ENCODE results near the gene PAX3.

PAX3 gene

DNA sequence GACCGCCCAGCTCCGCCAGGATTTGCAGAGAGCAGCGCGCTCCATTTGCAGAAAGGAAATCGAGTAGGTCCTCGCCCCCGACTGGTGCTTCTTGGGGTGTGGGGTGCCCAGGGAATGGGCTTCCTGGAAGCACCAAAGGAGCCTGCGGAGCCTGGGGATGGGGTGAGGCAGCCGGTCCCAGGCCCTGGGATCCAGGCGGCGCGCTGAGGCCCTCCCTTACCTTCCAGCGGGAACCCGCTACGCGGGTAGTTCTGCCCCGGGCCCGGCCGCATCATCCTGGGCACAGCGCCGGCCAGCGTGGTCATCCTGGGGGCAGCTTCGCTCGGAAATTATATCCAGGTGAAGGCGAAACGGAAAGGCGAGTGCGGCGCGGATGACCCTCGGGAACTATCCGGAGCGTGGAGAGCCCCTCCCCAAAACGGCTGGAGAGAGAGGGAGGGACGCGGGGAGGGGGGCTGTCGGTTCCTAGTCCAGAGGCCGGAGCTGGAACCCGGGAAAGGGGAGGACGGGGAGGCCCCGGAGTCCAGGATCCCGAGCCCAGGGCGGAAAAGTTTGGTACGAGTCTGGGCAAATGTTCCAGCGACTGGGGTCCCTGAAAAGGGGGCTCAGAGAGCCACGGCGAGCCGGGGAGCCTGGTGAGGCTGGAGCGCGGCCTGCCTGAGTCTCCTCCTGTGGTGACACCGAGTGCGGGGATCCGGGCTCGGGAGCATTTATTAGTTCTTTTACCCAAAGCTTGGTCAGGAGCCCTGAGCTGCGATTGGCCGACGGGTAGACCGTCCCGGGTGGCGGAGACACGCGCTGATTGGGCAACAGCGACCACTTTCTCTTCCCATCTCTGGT, at the start of gene PAX3:
PAX3 (minus strand) TSS at position 688 of the 840 bp plus-strand sequence; CDS start at position 305, 383 bp downstream.
- H3K4me1 ChIP-seq (ENCODE audit: control insufficient read depth, insufficient read depth, low read length), result peaks cover 2% of the 10 kb centered on the region; the same call in 1 of the 2 replicates
- H3K9me3 ChIP-seq (ENCODE audit: control insufficient read depth, insufficient read depth, low read length), result no peaks in the 10 kb centered on the region
- WGBS (ENCODE audit: insufficient coverage, insufficient read length), result no CpG with 5 or more reads among the region's 63 CpGs
- no peak for DNase-seq (ENCODE audit: low read depth, low spot score)
- peaks cover 99% of the 10 kb centered on the region for H3K27me3 ChIP-seq (ENCODE audit: control insufficient read depth, insufficient read depth, low read length)
- H3K36me3 ChIP-seq (ENCODE audit: control insufficient read depth, insufficient read depth, low read length), result no peaks in the 10 kb centered on the region
- no peak within 1 kb of the TSS for H3K4me3 ChIP-seq (ENCODE audit: low read length)
- no peak within 1 kb of the TSS for H3K27ac ChIP-seq (ENCODE audit: low read length)

DNA sequence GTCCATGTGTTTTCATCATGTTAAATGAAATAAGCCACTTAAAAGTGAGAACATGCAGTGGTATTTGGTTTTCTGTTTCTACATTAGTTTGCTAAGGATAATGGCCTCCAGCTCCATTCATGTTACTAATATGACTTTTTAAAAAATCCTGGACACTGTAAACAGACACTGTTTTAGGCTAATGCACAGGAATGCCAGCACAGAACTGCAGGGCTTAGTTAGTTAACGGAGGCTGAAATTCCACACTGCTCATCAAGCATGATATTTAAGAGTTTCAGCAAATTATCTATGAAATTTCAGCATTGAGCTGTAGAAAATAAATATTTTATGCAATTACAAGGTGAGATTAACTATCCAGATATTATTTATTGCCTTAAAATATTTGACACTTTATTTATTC, 42.5 kb upstream of the PAX3 start:
- no CpG with 5 or more reads among the region's 1 CpG for WGBS (ENCODE audit: insufficient coverage, insufficient read length)
- Histone ChIP-seq H3K9me3 (ENCODE audit: control insufficient read depth, insufficient read depth, low read length) (no peaks in the 10 kb centered on the region), H3K4me1 (ENCODE audit: control insufficient read depth, insufficient read depth, low read length) (no peaks in the 10 kb centered on the region), H3K36me3 (ENCODE audit: control insufficient read depth, insufficient read depth, low read length) (no peaks in the 10 kb centered on the region), H3K4me3 (ENCODE audit: low read length) (no peak overlapping the region), H3K27ac (ENCODE audit: low read length) (no peak overlapping the region), H3K27me3 (ENCODE audit: control insufficient read depth, insufficient read depth, low read length) (no peaks in the 10 kb centered on the region)
- no peak for DNase-seq (ENCODE audit: low read depth, low spot score)

DNA sequence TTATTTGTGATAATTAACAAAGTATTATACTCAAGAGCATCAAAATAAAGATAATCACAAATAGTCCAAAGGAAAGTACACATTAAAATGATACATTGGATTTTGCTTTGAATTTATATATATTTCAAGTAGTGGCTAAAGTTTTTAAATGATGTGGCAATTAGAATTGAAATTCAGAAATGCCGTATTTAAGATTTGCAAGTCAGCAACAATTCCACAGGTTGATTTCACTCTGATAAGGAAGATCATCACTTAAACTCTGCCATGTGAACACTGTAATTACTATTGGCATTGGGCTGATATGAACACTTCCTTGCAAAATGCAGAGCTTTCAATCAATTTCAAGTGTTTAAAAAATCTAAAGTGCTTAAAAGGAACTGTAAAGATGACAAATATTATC, 39.6 kb upstream of the PAX3 start:
- Histone ChIP-seq H3K4me3 (ENCODE audit: low read length) (no peak overlapping the region), H3K27ac (ENCODE audit: low read length) (no peak overlapping the region), H3K9me3 (ENCODE audit: control insufficient read depth, insufficient read depth, low read length) (no peaks in the 10 kb centered on the region), H3K4me1 (ENCODE audit: control insufficient read depth, insufficient read depth, low read length) (no peaks in the 10 kb centered on the region), H3K36me3 (ENCODE audit: control insufficient read depth, insufficient read depth, low read length) (no peaks in the 10 kb centered on the region), H3K27me3 (ENCODE audit: control insufficient read depth, insufficient read depth, low read length) (no peaks in the 10 kb centered on the region)
- no peak for DNase-seq (ENCODE audit: low read depth, low spot score)
- no CpG with 5 or more reads among the region's 1 CpG for WGBS (ENCODE audit: insufficient coverage, insufficient read length)

DNA sequence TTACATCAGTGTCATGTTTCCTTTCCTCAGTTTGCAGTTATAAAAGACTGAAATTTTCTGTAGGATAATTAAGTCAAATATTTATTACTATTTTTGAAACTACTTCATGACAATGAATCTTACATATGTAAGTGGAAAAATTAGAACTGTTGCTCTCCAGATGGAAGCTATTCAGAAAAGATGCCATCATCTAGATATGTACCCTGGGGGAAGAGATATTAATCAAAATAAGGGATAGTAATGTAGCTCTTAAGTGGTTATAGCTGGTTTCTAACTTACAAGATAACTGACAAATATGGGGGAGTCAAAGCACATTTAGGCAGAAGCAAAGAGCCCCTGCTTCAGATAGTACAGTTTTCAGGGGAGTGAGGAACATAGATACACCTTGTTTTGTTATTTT, 38.1 kb upstream of the PAX3 start:
- Histone ChIP-seq H3K9me3 (ENCODE audit: control insufficient read depth, insufficient read depth, low read length) (no peaks in the 10 kb centered on the region), H3K27me3 (ENCODE audit: control insufficient read depth, insufficient read depth, low read length) (no peaks in the 10 kb centered on the region), H3K36me3 (ENCODE audit: control insufficient read depth, insufficient read depth, low read length) (no peaks in the 10 kb centered on the region), H3K27ac (ENCODE audit: low read length) (no peak overlapping the region), H3K4me1 (ENCODE audit: control insufficient read depth, insufficient read depth, low read length) (no peaks in the 10 kb centered on the region), H3K4me3 (ENCODE audit: low read length) (no peak overlapping the region)
- no peak for DNase-seq (ENCODE audit: low read depth, low spot score)

DNA sequence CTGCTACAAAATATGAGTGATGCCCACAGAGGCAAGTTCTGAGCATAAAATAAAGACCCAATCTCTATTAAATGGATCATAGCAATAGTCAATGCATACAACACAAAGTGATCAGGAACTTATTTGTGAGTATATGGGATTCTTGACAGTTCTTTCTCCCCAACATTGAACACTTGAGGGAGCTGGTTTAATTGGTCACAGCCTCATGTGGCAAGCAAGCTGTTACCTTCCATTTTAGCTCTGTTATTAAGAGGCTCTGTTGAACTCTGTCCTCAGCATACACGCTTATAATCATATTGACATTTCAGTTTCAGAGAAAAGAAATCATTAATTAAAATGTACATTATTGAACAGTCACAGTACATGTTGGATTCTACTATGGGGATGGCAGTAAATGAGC, 37.6 kb upstream of the PAX3 start:
- DNase-seq (ENCODE audit: low read depth, low spot score), result no peak
- Histone ChIP-seq H3K4me3 (ENCODE audit: low read length) (no peak overlapping the region), H3K4me1 (ENCODE audit: control insufficient read depth, insufficient read depth, low read length) (no peaks in the 10 kb centered on the region), H3K27me3 (ENCODE audit: control insufficient read depth, insufficient read depth, low read length) (no peaks in the 10 kb centered on the region), H3K9me3 (ENCODE audit: control insufficient read depth, insufficient read depth, low read length) (no peaks in the 10 kb centered on the region), H3K36me3 (ENCODE audit: control insufficient read depth, insufficient read depth, low read length) (no peaks in the 10 kb centered on the region), H3K27ac (ENCODE audit: low read length) (no peak overlapping the region)
- WGBS (ENCODE audit: insufficient coverage, insufficient read length), result no CpG with 5 or more reads among the region's 1 CpG

DNA sequence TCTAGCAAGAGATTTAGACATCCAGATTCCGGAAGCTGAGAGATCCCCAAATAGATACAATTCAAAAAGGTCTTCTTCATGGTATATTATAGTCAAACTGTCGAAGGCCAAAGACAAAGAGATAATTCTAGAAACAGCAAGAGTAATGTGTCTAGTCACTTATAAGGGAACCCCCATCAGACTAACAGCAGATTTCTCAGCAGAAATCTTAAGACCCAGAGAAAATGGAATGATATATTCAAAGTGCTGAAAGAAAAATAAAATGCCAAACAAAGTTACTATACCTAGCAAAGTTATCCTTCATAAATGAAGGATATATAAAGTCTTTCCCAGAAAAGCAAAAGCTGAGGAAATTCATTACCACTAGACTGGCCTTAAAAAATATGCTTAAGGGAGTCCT, 36.1 kb upstream of the PAX3 start:
- DNase-seq (ENCODE audit: low read depth, low spot score), result no peak
- Histone ChIP-seq H3K4me1 (ENCODE audit: control insufficient read depth, insufficient read depth, low read length) (no peaks in the 10 kb centered on the region), H3K27ac (ENCODE audit: low read length) (no peak overlapping the region), H3K36me3 (ENCODE audit: control insufficient read depth, insufficient read depth, low read length) (no peaks in the 10 kb centered on the region), H3K9me3 (ENCODE audit: control insufficient read depth, insufficient read depth, low read length) (no peaks in the 10 kb centered on the region), H3K4me3 (ENCODE audit: low read length) (no peak overlapping the region), H3K27me3 (ENCODE audit: control insufficient read depth, insufficient read depth, low read length) (no peaks in the 10 kb centered on the region)
- no CpG with 5 or more reads among the region's 2 CpGs for WGBS (ENCODE audit: insufficient coverage, insufficient read length)

DNA sequence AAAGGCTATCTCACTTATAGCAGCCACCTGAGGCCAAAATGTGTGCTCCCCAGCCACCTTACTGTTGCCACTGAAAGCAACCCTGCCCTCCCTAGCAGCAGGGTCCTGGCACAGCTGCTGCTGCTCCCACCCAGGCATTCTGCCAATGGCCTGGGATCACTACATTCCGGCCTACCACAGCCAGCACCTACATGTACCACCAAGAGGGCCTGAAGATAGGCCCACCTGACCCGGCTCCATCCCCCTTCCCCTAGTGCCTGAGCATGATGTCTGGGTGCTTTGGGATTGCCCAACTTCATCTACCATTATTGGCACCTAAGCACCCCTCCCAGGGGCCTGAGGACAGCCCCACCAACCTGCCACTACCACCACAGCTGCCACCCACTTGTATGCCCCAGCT, 34.6 kb upstream of the PAX3 start:
- no peaks in the 10 kb centered on the region for H3K4me1 ChIP-seq (ENCODE audit: control insufficient read depth, insufficient read depth, low read length)
- no peak for DNase-seq (ENCODE audit: low read depth, low spot score)
- no peaks in the 10 kb centered on the region for H3K27me3 ChIP-seq (ENCODE audit: control insufficient read depth, insufficient read depth, low read length)
- H3K36me3 ChIP-seq (ENCODE audit: control insufficient read depth, insufficient read depth, low read length), result no peaks in the 10 kb centered on the region
- no peak overlapping the region for H3K4me3 ChIP-seq (ENCODE audit: low read length)
- H3K27ac ChIP-seq (ENCODE audit: low read length), result no peak overlapping the region
- H3K9me3 ChIP-seq (ENCODE audit: control insufficient read depth, insufficient read depth, low read length), result no peaks in the 10 kb centered on the region
- WGBS (ENCODE audit: insufficient coverage, insufficient read length), result no CpG with 5 or more reads among the region's 2 CpGs

DNA sequence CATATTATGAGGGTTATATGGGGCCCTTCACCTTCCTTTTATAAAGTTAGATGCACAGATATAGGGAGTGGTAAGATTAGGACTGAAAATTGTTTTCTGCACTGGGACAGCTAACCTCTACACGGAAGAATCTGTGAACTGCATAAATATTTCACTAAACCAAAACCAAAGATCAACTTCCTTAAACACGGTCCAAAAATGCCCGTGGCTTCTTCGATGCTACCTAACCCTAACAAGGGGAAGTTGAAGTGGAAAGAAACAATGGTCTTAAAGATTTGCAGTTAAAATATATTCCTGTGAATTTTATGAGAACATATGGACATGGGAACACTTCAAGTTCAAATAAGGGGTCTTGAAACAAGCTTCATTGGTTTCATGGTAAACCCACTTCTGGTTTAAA, 33.3 kb upstream of the PAX3 start:
- no peaks in the 10 kb centered on the region for H3K36me3 ChIP-seq (ENCODE audit: control insufficient read depth, insufficient read depth, low read length)
- H3K27me3 ChIP-seq (ENCODE audit: control insufficient read depth, insufficient read depth, low read length), result no peaks in the 10 kb centered on the region
- no peak overlapping the region for H3K27ac ChIP-seq (ENCODE audit: low read length)
- no CpG with 5 or more reads among the region's 4 CpGs for WGBS (ENCODE audit: insufficient coverage, insufficient read length)
- H3K9me3 ChIP-seq (ENCODE audit: control insufficient read depth, insufficient read depth, low read length), result no peaks in the 10 kb centered on the region
- no peak for DNase-seq (ENCODE audit: low read depth, low spot score)
- no peaks in the 10 kb centered on the region for H3K4me1 ChIP-seq (ENCODE audit: control insufficient read depth, insufficient read depth, low read length)
- no peak overlapping the region for H3K4me3 ChIP-seq (ENCODE audit: low read length)

DNA sequence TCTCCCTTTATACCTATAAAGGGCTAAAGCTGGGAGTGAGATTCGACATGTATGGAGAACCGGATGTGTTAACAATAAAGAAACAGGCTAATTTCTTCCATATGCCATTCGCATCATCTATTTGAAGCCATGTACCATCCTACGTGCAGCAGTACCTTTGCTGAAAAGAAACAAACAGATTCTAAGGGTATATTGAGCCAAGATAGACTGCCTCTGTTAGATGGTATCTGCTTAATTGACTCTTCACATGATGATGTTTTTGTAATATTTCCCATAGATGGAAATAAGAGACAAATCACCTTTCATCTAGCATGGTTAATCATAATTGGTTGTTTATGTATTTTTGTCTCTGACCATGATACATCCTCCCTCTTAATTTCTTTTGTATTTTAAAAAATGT, 32.1 kb upstream of the PAX3 start:
- no peak overlapping the region for H3K27ac ChIP-seq (ENCODE audit: low read length)
- H3K4me3 ChIP-seq (ENCODE audit: low read length), result no peak overlapping the region
- no peaks in the 10 kb centered on the region for H3K27me3 ChIP-seq (ENCODE audit: control insufficient read depth, insufficient read depth, low read length)
- H3K36me3 ChIP-seq (ENCODE audit: control insufficient read depth, insufficient read depth, low read length), result no peaks in the 10 kb centered on the region
- no peak for DNase-seq (ENCODE audit: low read depth, low spot score)
- no peaks in the 10 kb centered on the region for H3K9me3 ChIP-seq (ENCODE audit: control insufficient read depth, insufficient read depth, low read length)
- H3K4me1 ChIP-seq (ENCODE audit: control insufficient read depth, insufficient read depth, low read length), result no peaks in the 10 kb centered on the region
- no CpG with 5 or more reads among the region's 4 CpGs for WGBS (ENCODE audit: insufficient coverage, insufficient read length)

DNA sequence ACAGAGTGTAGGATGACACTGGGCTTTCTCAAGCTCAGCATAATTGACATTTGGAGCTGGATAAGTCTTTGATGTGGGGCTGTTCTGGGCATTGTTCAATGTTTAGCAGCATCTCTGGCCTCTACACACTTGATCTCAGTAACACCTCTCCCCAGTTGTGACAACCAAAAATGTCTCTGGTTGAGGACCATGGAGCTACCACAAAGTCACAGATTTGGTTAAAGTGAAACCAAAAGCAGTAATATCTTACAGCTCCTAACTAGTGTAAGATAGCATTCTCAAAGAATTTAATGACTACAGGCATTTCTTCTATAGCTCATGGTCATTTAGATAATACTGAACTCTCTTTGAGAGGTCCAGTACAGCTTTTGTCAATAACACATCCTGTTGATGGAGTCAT, 23.4 kb upstream of the PAX3 start:
- Histone ChIP-seq H3K27ac (ENCODE audit: low read length) (no peak overlapping the region), H3K27me3 (ENCODE audit: control insufficient read depth, insufficient read depth, low read length) (peaks cover 33% of the 10 kb centered on the region), H3K4me1 (ENCODE audit: control insufficient read depth, insufficient read depth, low read length) (0 out of 2 replicates have a peak, but pooled peaks cover 1% of the 10 kb centered on the region), H3K9me3 (ENCODE audit: control insufficient read depth, insufficient read depth, low read length) (no peaks in the 10 kb centered on the region), H3K36me3 (ENCODE audit: control insufficient read depth, insufficient read depth, low read length) (no peaks in the 10 kb centered on the region), H3K4me3 (ENCODE audit: low read length) (no peak overlapping the region)
- no peak for DNase-seq (ENCODE audit: low read depth, low spot score)
